Measurements from ENCODE around the gene FAM234B.

The FAM234B gene

DNA sequence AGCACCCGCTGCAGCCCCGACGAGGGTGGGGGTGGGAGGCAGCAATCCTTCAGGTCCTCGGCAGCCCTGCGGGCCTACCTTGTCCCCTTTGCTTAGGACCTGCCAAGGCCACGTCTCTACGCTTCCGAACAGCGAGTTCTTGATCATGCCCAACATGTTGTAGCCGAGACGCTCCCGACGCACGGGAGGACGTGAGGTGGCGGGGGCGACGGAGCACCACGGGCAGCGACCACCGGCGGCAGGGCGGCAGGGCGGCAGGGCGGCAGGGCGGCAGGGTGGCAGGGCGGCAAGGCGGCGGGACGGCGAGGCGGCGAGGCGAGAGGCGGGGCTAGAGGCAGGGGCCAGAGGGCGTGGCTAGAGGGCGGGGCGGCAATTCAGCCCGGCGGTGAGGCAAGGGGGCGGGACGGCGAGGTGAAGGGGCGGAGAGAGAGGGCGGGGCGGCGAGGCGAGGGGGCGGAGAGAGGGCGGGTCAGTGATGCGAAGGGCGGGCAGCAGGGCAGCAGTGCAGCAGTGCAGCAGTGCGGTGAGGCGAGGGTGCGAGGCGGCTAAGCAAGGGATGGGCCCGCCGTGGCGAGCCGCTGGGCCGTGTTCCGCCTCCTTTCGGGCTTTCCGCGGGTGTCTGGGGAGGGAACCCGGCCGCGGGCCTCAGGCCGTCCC is 44.1 kb upstream of the FAM234B start, which contains the start of gene HEBP1:
Gene HEBP1 (minus strand): TSS at position 307 of the 657 bp plus-strand sequence. CDS start 151 bp downstream, at position 156.
- Histone ChIP-seq H3K9ac (peak within 1 kb of the TSS; percentile 83 to 94 (median 87)), H3K27me3 (peaks cover 10 to 34% (median 28%) of the 10 kb centered on the region in 11 experiments; a peak in 19 of 22 replicates), H3K9me3 (replicated peaks in 1 of 11) (no peaks in the 10 kb centered on the region), H3K36me3 (0 out of 22 replicates have a peak, but pooled peaks cover 0 to 6% (median 0%) of the 10 kb centered on the region in 11 experiments), H4K20me1 (peaks cover 0 to 11% (median 0%) of the 10 kb centered on the region in 11 experiments; a peak in 1 of 22 replicates), H3K4me1 (peaks cover 21 to 75% (median 39%) of the 10 kb centered on the region in 10 experiments), H3K27ac (peak within 1 kb of the TSS; percentile 73 to 94 (median 83)), H3K4me2 (peak within 1 kb of the TSS; percentile 90 to 100 (median 98)), H3K4me3 (peak within 1 kb of the TSS; percentile 61 to 82 (median 76))
- no peak for TF ChIP-seq Cebpa-rat (IDR thresholded peaks at IDR 0.05)

DNA sequence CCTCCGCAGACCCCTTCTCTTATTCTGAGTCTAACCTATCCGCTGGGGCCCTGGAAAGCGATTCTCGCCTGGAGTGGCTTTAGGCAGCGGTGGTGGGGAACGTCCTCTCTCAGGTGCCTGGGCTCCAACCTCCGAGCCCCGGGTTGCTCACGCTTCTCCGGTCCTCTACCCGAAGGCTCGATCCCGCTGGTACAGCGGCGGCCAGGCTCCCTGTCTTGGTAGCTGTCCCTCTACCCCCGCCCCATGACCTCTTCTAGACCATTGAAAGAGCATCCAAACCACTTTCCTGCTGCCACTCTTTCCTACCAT is 43.6 kb upstream of the FAM234B start:
- Histone ChIP-seq H3K4me2 (peak overlapping the region; percentile 90 to 100 (median 98)), H3K27ac (peak overlapping the region; percentile 73 to 94 (median 83)), H3K4me1 (peaks cover 21 to 71% (median 39%) of the 10 kb centered on the region in 10 experiments), H3K4me3 (peak overlapping the region; percentile 61 to 82 (median 76)), H3K9me3 (replicated peaks in 1 of 11) (no peaks in the 10 kb centered on the region), H4K20me1 (peaks cover 0 to 11% (median 0%) of the 10 kb centered on the region in 11 experiments; a peak in 1 of 22 replicates), H3K36me3 (0 out of 22 replicates have a peak, but pooled peaks cover 0 to 3% (median 0%) of the 10 kb centered on the region in 11 experiments), H3K27me3 (peaks cover 10 to 34% (median 28%) of the 10 kb centered on the region in 11 experiments; a peak in 19 of 22 replicates), H3K9ac (peak overlapping the region; percentile 80 to 94 (median 87))
- TF ChIP-seq Cebpa-rat (IDR thresholded peaks at IDR 0.05) = no peak

DNA sequence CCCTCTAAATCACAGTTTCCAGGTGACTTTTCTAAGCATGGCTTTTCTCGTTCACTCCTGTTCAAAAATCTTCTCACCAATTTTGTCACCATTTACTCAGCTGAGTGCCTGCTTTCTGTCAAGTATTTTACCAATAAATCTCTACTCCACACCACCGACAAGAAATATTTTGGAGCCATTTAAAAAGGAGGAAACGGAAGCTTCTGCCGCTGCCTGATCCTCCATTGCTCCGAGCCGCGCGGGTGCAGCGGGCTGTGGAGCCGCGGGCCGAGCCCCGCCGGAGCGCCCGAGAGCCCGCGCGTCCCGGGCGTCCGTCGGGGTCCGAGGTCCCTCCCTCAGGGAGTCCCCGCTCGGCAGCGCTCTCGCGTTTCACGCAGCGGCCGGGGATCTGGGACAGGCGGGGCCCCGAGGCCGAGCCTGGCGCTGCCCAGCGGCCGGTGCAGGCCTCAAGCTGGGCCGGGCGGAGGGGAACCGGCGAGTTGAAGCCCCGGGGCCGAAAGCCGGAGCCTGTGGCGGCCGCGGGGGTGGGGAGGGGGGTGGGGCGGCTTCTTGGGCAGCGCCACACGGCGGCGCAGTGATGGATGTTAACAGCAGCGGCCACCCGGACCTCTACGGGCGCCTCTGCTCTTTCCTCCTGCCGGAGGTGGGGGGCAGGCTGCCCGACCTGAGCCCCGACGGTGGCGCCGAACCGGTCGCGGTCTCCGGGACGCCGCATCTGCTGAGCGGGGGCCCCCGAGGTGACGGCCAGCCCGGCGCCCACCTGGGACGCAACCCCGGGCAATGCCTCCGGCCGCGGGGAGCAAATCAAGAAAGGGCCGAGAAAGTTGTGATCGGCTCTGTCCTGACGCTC is 43.0 kb upstream of the FAM234B start:
- Histone ChIP-seq H3K27ac (peak overlapping the region; percentile 73 to 94 (median 83)), H3K9me3 (replicated peaks in 1 of 11) (no peaks in the 10 kb centered on the region), H3K4me2 (peak overlapping the region; percentile 90 to 100 (median 98)), H3K4me3 (peak overlapping the region; percentile 61 to 82 (median 76)), H3K9ac (peak overlapping the region; percentile 80 to 94 (median 87)), H3K36me3 (no peaks in the 10 kb centered on the region), H3K27me3 (peaks cover 10 to 34% (median 28%) of the 10 kb centered on the region in 11 experiments; a peak in 19 of 22 replicates), H3K4me1 (peaks cover 21 to 65% (median 39%) of the 10 kb centered on the region in 10 experiments), H4K20me1 (peaks cover 0 to 11% (median 0%) of the 10 kb centered on the region in 11 experiments; a peak in 1 of 22 replicates)
- TF ChIP-seq Cebpa-rat (IDR thresholded peaks at IDR 0.05) = no peak

DNA sequence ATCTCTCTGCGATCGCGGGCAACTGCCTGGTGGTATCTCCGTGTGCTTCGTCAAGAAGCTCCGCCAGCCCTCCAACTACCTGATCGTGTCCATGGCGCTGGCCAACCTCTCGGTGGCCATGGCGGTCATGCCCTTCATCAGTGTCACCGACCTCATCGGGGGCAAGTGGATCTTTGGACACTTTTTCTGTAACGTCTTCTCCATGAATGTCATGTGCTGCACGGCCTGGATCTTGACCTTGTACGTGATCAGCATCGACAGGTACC is 42.5 kb upstream of the FAM234B start:
- H3K4me2 ChIP-seq = peak overlapping the region; percentile 90 to 100 (median 98)

DNA sequence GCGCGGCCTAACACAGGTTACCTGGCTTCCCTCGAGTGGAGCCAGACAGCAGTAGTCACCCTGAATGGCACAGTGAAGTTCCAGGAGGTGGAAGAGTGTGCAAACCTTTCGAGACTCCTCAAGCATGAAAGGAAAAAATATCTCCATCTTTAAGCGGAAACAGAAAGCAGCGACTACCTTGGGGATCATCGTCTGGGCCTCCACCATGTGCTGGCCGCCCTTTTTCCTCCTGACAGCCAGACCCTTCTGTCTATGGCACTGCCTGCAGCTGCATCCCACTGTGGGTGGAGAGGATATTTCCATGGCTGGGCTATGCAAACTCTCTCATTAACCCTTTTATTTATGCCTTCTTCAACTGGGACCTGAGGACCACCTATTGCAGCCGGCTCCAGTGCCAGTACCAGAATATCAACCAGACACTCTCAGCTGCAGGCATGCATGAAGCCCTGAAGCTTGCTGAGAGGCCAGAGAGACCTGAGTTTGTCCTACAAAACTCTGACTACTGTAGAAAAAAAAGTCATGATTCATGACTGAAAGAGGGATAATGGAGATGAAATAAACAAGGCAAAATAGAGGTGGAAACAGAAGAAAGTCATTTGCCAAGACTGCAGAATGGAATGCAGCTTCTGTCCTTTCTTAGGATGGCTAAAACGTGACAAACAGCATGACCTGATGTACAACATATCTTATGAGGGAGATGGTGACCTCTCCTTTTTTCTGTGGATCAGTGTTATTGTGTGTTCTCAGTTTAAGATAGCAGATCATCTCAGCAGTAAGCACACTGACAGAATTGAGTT is 41.7 kb upstream of the FAM234B start:
- Histone ChIP-seq H3K4me3 (peak overlapping the region in 7 of 10 experiments; percentile 70 to 82 (median 79); a peak in 9 of 20 replicates), H3K27ac (peak overlapping the region in 1 of 11 experiments; percentile 91; a peak in 1 of 22 replicates), H3K9me3 (replicated peaks in 1 of 11) (no peaks in the 10 kb centered on the region), H3K4me1 (peaks cover 21 to 54% (median 33%) of the 10 kb centered on the region in 10 experiments), H3K27me3 (peaks cover 10 to 34% (median 28%) of the 10 kb centered on the region in 11 experiments; a peak in 19 of 22 replicates), H3K36me3 (no peaks in the 10 kb centered on the region), H3K9ac (peak overlapping the region in 2 of 11 experiments; percentile 90 to 94; a peak in 2 of 22 replicates), H4K20me1 (peaks cover 0 to 6% (median 0%) of the 10 kb centered on the region in 11 experiments; a peak in 1 of 22 replicates), H3K4me2 (peak overlapping the region; percentile 90 to 100 (median 98))
- no peak for TF ChIP-seq Cebpa-rat (IDR thresholded peaks at IDR 0.05)

More for the DNA sequence above, 42.5 kb upstream of the FAM234B start:
- Histone ChIP-seq H3K9me3 (replicated peaks in 1 of 11) (no peaks in the 10 kb centered on the region), H4K20me1 (peaks cover 0 to 11% (median 0%) of the 10 kb centered on the region in 11 experiments; a peak in 1 of 22 replicates), H3K4me1 (peaks cover 21 to 62% (median 39%) of the 10 kb centered on the region in 10 experiments), H3K9ac (peak overlapping the region; percentile 80 to 94 (median 87)), H3K27ac (peak overlapping the region in 10 of 11 experiments; percentile 79 to 94 (median 86); a peak in 19 of 22 replicates), H3K4me3 (peak overlapping the region; percentile 61 to 82 (median 76)), H3K36me3 (no peaks in the 10 kb centered on the region), H3K27me3 (peaks cover 10 to 34% (median 28%) of the 10 kb centered on the region in 11 experiments; a peak in 19 of 22 replicates)
- TF ChIP-seq Cebpa-rat (IDR thresholded peaks at IDR 0.05) = no peak

DNA sequence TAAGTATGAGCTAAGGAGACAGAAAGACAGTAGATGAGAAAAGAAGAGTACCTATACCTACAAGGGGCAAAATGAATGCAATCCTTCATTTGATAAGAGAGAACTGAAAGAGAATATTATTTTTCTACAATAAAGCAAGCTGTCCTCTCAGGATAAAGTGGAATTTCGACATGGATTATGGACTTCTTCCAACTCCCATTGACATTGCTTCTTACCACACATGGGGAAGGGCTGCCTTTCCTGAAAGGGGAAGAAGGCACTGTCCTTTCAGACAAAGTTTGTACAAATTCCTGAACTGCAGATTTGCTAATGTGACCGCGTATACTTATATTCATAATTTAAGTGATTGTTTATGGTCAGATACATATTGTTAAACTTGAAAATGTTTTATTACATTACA is 39.8 kb upstream of the FAM234B start:
- H3K27me3 ChIP-seq = peaks cover 10 to 34% (median 28%) of the 10 kb centered on the region in 11 experiments; a peak in 19 of 22 replicates
- H3K9ac ChIP-seq = no peak overlapping the region
- peaks cover 15 to 36% (median 20%) of the 10 kb centered on the region in 10 experiments for H3K4me1 ChIP-seq
- no peak overlapping the region for H3K27ac ChIP-seq
- no peaks in the 10 kb centered on the region for H4K20me1 ChIP-seq
- no peaks in the 10 kb centered on the region for H3K9me3 ChIP-seq (replicated peaks in 1 of 11)
- no peaks in the 10 kb centered on the region for H3K36me3 ChIP-seq
- TF ChIP-seq Cebpa-rat (IDR thresholded peaks at IDR 0.05) = no peak
- peak overlapping the region in 2 of 11 experiments; percentile 34 to 98; a peak in 3 of 22 replicates for H3K4me2 ChIP-seq
- H3K4me3 ChIP-seq = no peak overlapping the region

DNA sequence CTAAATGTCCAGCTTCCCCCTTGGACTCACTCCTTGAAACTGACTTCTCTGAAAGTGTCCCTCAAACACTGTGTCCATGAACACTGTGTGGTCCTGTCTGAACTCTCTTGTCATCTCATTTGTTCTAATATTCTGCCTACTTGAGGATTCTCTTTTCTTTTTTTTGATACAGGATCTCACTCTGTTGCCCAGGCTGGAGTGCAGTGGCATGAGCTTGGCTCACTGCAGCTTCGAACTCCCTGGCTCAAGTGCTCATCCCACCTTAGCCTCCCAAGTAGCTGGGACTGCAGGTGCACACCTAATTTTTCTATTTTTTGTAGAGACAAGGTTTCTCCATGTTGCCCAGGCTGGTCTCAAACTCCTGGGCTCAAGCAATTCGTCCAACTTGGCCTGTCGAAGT is 39.2 kb upstream of the FAM234B start:
- Histone ChIP-seq H3K4me3 (no peak overlapping the region), H3K4me2 (peak overlapping the region in 2 of 11 experiments; percentile 20 to 98; a peak in 1 of 22 replicates), H4K20me1 (no peaks in the 10 kb centered on the region), H3K27ac (no peak overlapping the region), H3K36me3 (no peaks in the 10 kb centered on the region), H3K27me3 (peaks cover 10 to 34% (median 28%) of the 10 kb centered on the region in 11 experiments; a peak in 19 of 22 replicates), H3K9ac (no peak overlapping the region), H3K9me3 (replicated peaks in 1 of 11) (no peaks in the 10 kb centered on the region), H3K4me1 (peaks cover 11 to 33% (median 15%) of the 10 kb centered on the region in 10 experiments)
- no peak for TF ChIP-seq Cebpa-rat (IDR thresholded peaks at IDR 0.05)

DNA sequence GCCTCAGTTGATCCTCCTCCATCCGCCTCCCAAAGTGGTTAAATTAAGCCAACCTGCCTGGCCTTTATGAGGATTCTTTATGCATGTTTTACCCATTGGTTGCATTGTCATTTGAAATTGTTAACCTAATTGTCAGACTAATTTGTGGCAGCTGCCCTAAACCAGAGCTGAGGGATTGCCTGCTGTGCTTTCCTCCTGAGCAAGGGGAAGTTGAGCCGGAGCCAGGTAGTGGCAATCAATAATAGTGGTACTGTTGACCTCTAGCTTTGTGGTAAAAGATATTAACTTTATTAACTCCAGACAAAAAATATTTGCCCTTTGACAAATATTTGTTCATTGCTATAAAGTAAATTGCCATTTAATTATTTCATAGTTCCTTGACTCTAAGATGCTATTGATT is 38.5 kb upstream of the FAM234B start:
- Histone ChIP-seq H3K4me2 (no peak overlapping the region), H3K4me1 (peaks cover 11 to 33% (median 13%) of the 10 kb centered on the region in 10 experiments), H3K36me3 (no peaks in the 10 kb centered on the region), H3K4me3 (no peak overlapping the region), H3K9ac (no peak overlapping the region), H4K20me1 (no peaks in the 10 kb centered on the region), H3K27me3 (peaks cover 10 to 30% (median 24%) of the 10 kb centered on the region in 11 experiments; a peak in 19 of 22 replicates), H3K27ac (no peak overlapping the region), H3K9me3 (replicated peaks in 1 of 11) (no peaks in the 10 kb centered on the region)
- TF ChIP-seq Cebpa-rat (IDR thresholded peaks at IDR 0.05) = no peak
